GM18861 (cell line): ENCODE results near the gene AUTS2.

Source experiments
- ATAC-seq: cut with Tn5 transposase; IDR thresholded peaks from one replicate; pipeline ENCODE4 v1.9.1; 2021; ENCODE audit not compliant: unreplicated experiment

Gene AUTS2

GRCh38 chr7:69599955-69600709, 1.9 kb downstream of the AUTS2 start:
- ATAC-seq: no peak

- no peak for ATAC-seq
Observed at GRCh38 chr7:69600710-69601519, 2.6 kb downstream of the AUTS2 start.

GRCh38 chr7:69602522-69602921, 4.2 kb downstream of the AUTS2 start:
- no peak for ATAC-seq

GRCh38 chr7:69603351-69603750, 5.1 kb downstream of the AUTS2 start:
- no peak for ATAC-seq

- peak; percentile 72 for ATAC-seq
Observed at GRCh38 chr7:69603937-69604494, 5.7 kb downstream of the AUTS2 start.

- no peak for ATAC-seq
Observed at GRCh38 chr7:69605070-69605469, 6.8 kb downstream of the AUTS2 start.

- no peak for ATAC-seq
Observed at GRCh38 chr7:69605546-69605945, 7.3 kb downstream of the AUTS2 start.

GRCh38 chr7:69608049-69608448, 9.8 kb downstream of the AUTS2 start:
- ATAC-seq: no peak

GRCh38 chr7:69608878-69609277, 10.6 kb downstream of the AUTS2 start:
- no peak for ATAC-seq

GRCh38 chr7:69609541-69610373, 11.5 kb downstream of the AUTS2 start:
- ATAC-seq: no peak

- ATAC-seq: no peak
Observed at GRCh38 chr7:69610374-69611084, 12.3 kb downstream of the AUTS2 start.

GRCh38 chr7:69612981-69613380, 14.7 kb downstream of the AUTS2 start:
- ATAC-seq: no peak

- no peak for ATAC-seq
Observed at GRCh38 chr7:69613846-69614245, 15.6 kb downstream of the AUTS2 start.

- no peak for ATAC-seq
Observed at GRCh38 chr7:69615685-69616084, 17.4 kb downstream of the AUTS2 start.

GRCh38 chr7:69617364-69617763, 19.1 kb downstream of the AUTS2 start:
- no peak for ATAC-seq

- no peak for ATAC-seq
Observed at GRCh38 chr7:69619054-69619453, 20.8 kb downstream of the AUTS2 start.

- ATAC-seq: no peak
Observed at GRCh38 chr7:69619635-69620034, 21.4 kb downstream of the AUTS2 start.

GRCh38 chr7:69620063-69620462, 21.8 kb downstream of the AUTS2 start:
- ATAC-seq: no peak

GRCh38 chr7:69620650-69621049, 22.4 kb downstream of the AUTS2 start:
- no peak for ATAC-seq

GRCh38 chr7:69622014-69622835, 23.9 kb downstream of the AUTS2 start:
- ATAC-seq: no peak
